K562 (cell line): Measurements from ENCODE around the gene FBXW8. TPM values are rescaled to one million over a fixed set of nuclear protein-coding genes. Genes with fewer than 3 reads are reported as not detected.

ENCODE experiments used
- ATAC-seq: fragments of 200-7000 bp; cut with Tn5 transposase; 3 replicates; pipeline ENCODE4 v1.9.1; 2020; ENCODE audit warnings: moderate library complexity
- BruUV-seq: library from RNA; stranded (reverse); fragments of 400-500 nt; replicated peaks from 2 replicates; lab custom pipeline; 2021; lab: Mats Ljungman, UMichigan
- CTCF ChIA-PET: fragments of 300-600 bp; formaldehyde crosslinking; extraction: SDS; loops from one replicate; lab custom pipeline; 2021; ENCODE audit warnings: low intra/inter-chr PET ratio; lab: Yijun Ruan, JAX
- POLR2A ChIA-PET: fragments of 300-600, 350-650 bp; sonication (Branson Sonifier 250); formaldehyde crosslinking; extraction: SDS; loops from one replicate; lab custom pipeline; 2021; ENCODE audit warnings: antibody characterized with exemption, inconsistent platforms; lab: Yijun Ruan, JAX
- DNase-seq, 4 experiments: peaks; one replicate each; pipeline versions ENCODE4 v3.0.0 to v3.0.0-alpha.2; 2011 to 2018; ENCODE audit warnings: low spot score in 3 of 4, mixed read lengths in 3 of 4; ENCODE audit errors: extremely low read depth in 1 of 4
- FAIRE-seq: peaks from 2 replicates; lab custom pipeline; 2011; peaks lifted over from hg19 to GRCh38; lab: Jason Lieb, UNC
- H2AFZ ChIP-seq: 2 replicates; pipeline ENCODE4 v1.6.0; 2011; ENCODE audit warnings: low read depth, low read length, control low read depth, inconsistent platforms
- H3K27ac ChIP-seq: fragments of 200-600 bp; 3 replicates; pipeline ENCODE4 v1.8.0; 2011; ENCODE audit warnings: low read depth, mild to moderate bottlenecking, control low read depth, inconsistent platforms, low read length, moderate library complexity, mixed read lengths; ENCODE audit errors: extremely low read depth
- H3K27me3 ChIP-seq, 2 experiments: fragments of 300-600 bp in 1 of 2; 2 replicates in 1 of 2; 3 replicates in 1 of 2; pipeline versions ENCODE4 v1.6.0 to v1.8.0; 2011; ENCODE audit warnings: inconsistent platforms in 2 of 2, low read length in 2 of 2, mild to moderate bottlenecking in 1 of 2, mixed read lengths in 1 of 2, moderate library complexity in 1 of 2; ENCODE audit not compliant: control insufficient read depth in 2 of 2, insufficient read depth in 2 of 2
- H3K36me3 ChIP-seq: fragments of 300-600 bp; 3 replicates; pipeline ENCODE4 v1.8.0; 2011; ENCODE audit warnings: mild to moderate bottlenecking, low read length, inconsistent platforms; ENCODE audit not compliant: control insufficient read depth, insufficient read depth
- H3K4me1 ChIP-seq, 2 experiments: fragments of 200-600 bp in 1 of 2; replicated peaks in 1 of 2; 2 replicates in 1 of 2; 3 replicates in 1 of 2; pipeline versions ENCODE4 v1.5.1 to v1.8.0; 2011; ENCODE audit warnings: inconsistent platforms in 2 of 2, low read length in 2 of 2, mild to moderate bottlenecking in 1 of 2, mixed read lengths in 1 of 2, moderate library complexity in 1 of 2; ENCODE audit not compliant: control insufficient read depth in 2 of 2, insufficient read depth in 2 of 2
- H3K4me2 ChIP-seq: 2 replicates; pipeline ENCODE4 v1.6.1; 2011; ENCODE audit warnings: low read length, control low read depth, inconsistent platforms, mixed read lengths; ENCODE audit not compliant: insufficient read depth
- H3K4me3 ChIP-seq: fragments of 200-600 bp; sonication (generic), shearing (Covaris generic); 2 replicates; pipeline ENCODE4 v1.5.1; 2016; ENCODE audit warnings: control low read depth, inconsistent platforms
- H3K79me2 ChIP-seq: fragments of 200-600 bp; 3 replicates; pipeline ENCODE4 v1.8.0; 2011; ENCODE audit warnings: low read length, inconsistent platforms; ENCODE audit not compliant: control insufficient read depth, insufficient read depth
- H3K9ac ChIP-seq, 2 experiments: 2 replicates each; pipeline versions ENCODE4 v1.6.0 to v1.6.1; 2011; ENCODE audit warnings: low read depth in 2 of 2, low read length in 2 of 2, control low read depth in 1 of 2, inconsistent platforms in 1 of 2, mild to moderate bottlenecking in 1 of 2, mixed read lengths in 1 of 2; ENCODE audit not compliant: insufficient read depth in 1 of 2
- H3K9me1 ChIP-seq: one replicate; pipeline ENCODE4 v1.6.0; 2011; ENCODE audit warnings: inconsistent platforms, mild to moderate bottlenecking, low read length, moderate library complexity; ENCODE audit not compliant: control insufficient read depth, insufficient read depth
- H3K9me3 ChIP-seq: replicated peaks from 2 replicates; pipeline ENCODE4 v1.5.1; 2011; ENCODE audit warnings: low read depth, low read length, inconsistent platforms; ENCODE audit not compliant: control insufficient read depth, insufficient read depth
- H4K20me1 ChIP-seq: replicated peaks from 2 replicates; pipeline ENCODE4 v1.6.1; 2011; ENCODE audit warnings: low read length, inconsistent platforms, mixed read lengths; ENCODE audit not compliant: control insufficient read depth, insufficient read depth
- ADNP ChIP-seq: fragments of 200-800 bp; sonication (Bioruptor generic); IDR thresholded peaks from 2 replicates; pipeline ENCODE4 v1.6.1; 2016; ENCODE audit warnings: missing genetic modification characterization, missing compliant biosample characterization
- DNMT1 ChIP-seq: fragments of 450-650 bp; IDR thresholded peaks from 2 replicates; pipeline ENCODE4 v1.6.1; 2016; ENCODE audit warnings: antibody characterized with exemption, mild to moderate bottlenecking
- GATAD2B ChIP-seq: fragments of 450-650 bp; IDR thresholded peaks from 2 replicates; pipeline ENCODE4 v1.6.1; 2017; ENCODE audit warnings: mild to moderate bottlenecking, borderline replicate concordance
- MLLT1 ChIP-seq, 2 experiments: fragments of 450-650 bp; IDR thresholded peaks; 2 replicates each; pipeline ENCODE4 v1.6.1; 2016
- POLR2AphosphoS5 ChIP-seq: IDR thresholded peaks from 2 replicates; pipeline ENCODE4 v1.6.1; 2011; ENCODE audit warnings: mild to moderate bottlenecking, low read depth, low read length, moderate library complexity; ENCODE audit not compliant: control insufficient read depth, insufficient read depth
- TRIM28 ChIP-seq: fragments of 450-650 bp; IDR thresholded peaks from 2 replicates; pipeline ENCODE4 v1.6.1; 2017
- ZBTB5 ChIP-seq: fragments of 450-650 bp; IDR thresholded peaks from 2 replicates; pipeline ENCODE4 v1.6.1; 2017; ENCODE audit warnings: antibody characterized with exemption
- ZNF239 ChIP-seq: fragments of 250-450 bp; sonication (Bioruptor Pico); IDR thresholded peaks from 2 replicates; pipeline ENCODE4 v1.4.0; 2020; ENCODE audit warnings: mild to moderate bottlenecking
- ZNF668 ChIP-seq: fragments of 250-450 bp; sonication (Bioruptor Pico); IDR thresholded peaks from 2 replicates; pipeline ENCODE4 v1.8.0; 2022; ENCODE audit warnings: mild to moderate bottlenecking, inconsistent platforms
- WGBS: fragments of 100-300 bp; shearing (Covaris generic); methylation state at CpG from one replicate; pipeline ENCODE4 v1.1.6; 2016; ENCODE audit warnings: low coverage, mixed read lengths; ENCODE audit not compliant: insufficient coverage; ENCODE audit errors: missing lambda C conversion rate; 5-methylcytosine and 5-hydroxymethylcytosine counted together
- in situ Hi-C: fragments of 300-500 bp; cut with MboI; formaldehyde crosslinking; loops from 4 replicates; pipeline ENCODE4 v1.15.0; 2018; ENCODE audit warnings: inconsistent platforms, mixed read lengths
- intact Hi-C: fragments of 100-400 bp; cut with micrococcal nuclease; formaldehyde crosslinking; loops from 2 replicates; pipeline ENCODE4 v1.14.2; 2022
- polyA plus RNA-seq, 8 experiments: library from polyadenylated mRNA; depleted of rRNA in 4 of 8; stranded (reverse) in 5 of 8; unstranded in 3 of 8; fragments of >200 nt; fragmentation: Nextera tagmentation in 2 of 8; fragmentation: Illumina TruSeq in 1 of 8; extraction: Ambion mirVana in 2 of 8; extraction: Trizol in 1 of 8; gene quantifications; 2 replicates each; pipeline versions ENCODE4 v1.2.1 to v1.2.3, GENCODE V29; 2011 to 2014; ENCODE audit warnings: inconsistent platforms in 1 of 8, missing spikeins in 1 of 8
- total RNA-seq, 7 experiments: library from RNA; depleted of rRNA in 6 of 7; stranded (reverse); fragments of >200 nt in 6 of 7; fragmentation: Illumina TruSeq in 2 of 7; extraction: Trizol in 2 of 7; gene quantifications; 2 replicates each; pipeline versions ENCODE4 v1.2.1 to v1.2.3, GENCODE V29; 2011 to 2021; ENCODE audit warnings: low replicate concordance in 1 of 7

FBXW8 gene
- total and polyA plus RNA-seq, 9 of the 15 experiments (the other 6 are each of a cell fraction or from before 2014, with no cell fraction given), result 0.58 to 8.3 (median 4.4) TPM

- Histone ChIP-seq H3K27me3 (no peaks in the 10 kb centered on the region), H3K27ac (no peak overlapping the region), H3K4me2 (no peak overlapping the region), H4K20me1 (no peaks in the 10 kb centered on the region), H3K9me1 (peaks cover 5% of the 10 kb centered on the region), H3K36me3 (peaks cover 32% of the 10 kb centered on the region), H3K4me3 (no peak overlapping the region), H3K4me1 (peaks cover 4 to 16% of the 10 kb centered on the region in 2 experiments; a peak in 4 of 5 replicates), H2AFZ (no peak overlapping the region), H3K9ac (peak overlapping the region in 1 of 2 experiments; percentile 67; a peak in 2 of 4 replicates), H3K79me2 (no peaks in the 10 kb centered on the region), H3K9me3 (no peaks in the 10 kb centered on the region)
- ChIA-PET CTCF (interaction anchor here (0.7 to 3.7 kb wide), 8 partner anchors 96 to 321 kb away, joined by 3 to 62 read pairs (median 10); no protein-coding TSS in a partner anchor), POLR2A (interaction anchor here (1.2 kb wide), 1 partner anchor 13 kb away, joined by 7 read pairs; no protein-coding TSS in a partner anchor)
- intact Hi-C loops (loop anchor here (2.0 kb wide), 1 partner anchor 321 kb away; no protein-coding TSS in a partner anchor), in situ Hi-C loops (no loop called here)
- BruUV-seq, result no TSS peak
- ATAC-seq (no peak), FAIRE-seq (no peak), DNase-seq (no peak)
- TF ChIP-seq ZBTB5 (no peak), POLR2AphosphoS5 (no peak), MLLT1 (IDR thresholded peaks at IDR 0.05) (no peak), ZNF239 (CRISPR knock-in tag) (no peak), ADNP (tag) (no peak), ZNF668 (CRISPR knock-in tag) (no peak), DNMT1 (no peak), GATAD2B (no peak), TRIM28 (no peak)
- 63% methylated on average over 24 of the region's 24 CpGs for WGBS
Measured at GRCh38 chr12:117023998-117024960, 113.5 kb downstream of the FBXW8 start.
